HepG2 (cell line): Measurements from ENCODE around the gene NEURL2. TPM values are rescaled to one million over a fixed set of nuclear protein-coding genes. Genes with fewer than 3 reads are reported as not detected.
A peak's percentile ranks its signal among the peaks of the same experiment; 100 is the strongest.

Source experiments
- BRF2 ChIP-seq: sonication (generic); formaldehyde crosslinking; IDR thresholded peaks from 2 replicates; pipeline ENCODE4 v1.8.1; 2022; ENCODE audit warnings: mild to moderate bottlenecking, missing genetic modification reagents
- CBX2 ChIP-seq, 2 experiments: fragments of 200-600 bp in 1 of 2; sonication (generic); formaldehyde crosslinking in 1 of 2; IDR thresholded peaks; 2 replicates each; pipeline versions ENCODE4 v1.7.0 to v1.8.1; 2018 to 2022; ENCODE audit warnings: low read depth in 2 of 2, low read length in 1 of 2, mild to moderate bottlenecking in 1 of 2, missing genetic modification reagents in 1 of 2
- HDAC6 ChIP-seq: fragments of 200-600 bp; sonication (generic); IDR thresholded peaks from 2 replicates; pipeline ENCODE4 v1.7.0; 2017; ENCODE audit warnings: mild to moderate bottlenecking, antibody characterized with exemption, low read length, low read depth
- HNF1B ChIP-seq: sonication (generic); formaldehyde crosslinking; IDR thresholded peaks from 2 replicates; pipeline ENCODE4 v1.5.1; 2020; ENCODE audit warnings: mild to moderate bottlenecking, moderate library complexity, missing genetic modification reagents
- HNRNPL ChIP-seq: fragments of 200-400 bp; formaldehyde crosslinking; IDR thresholded peaks from 2 replicates; pipeline ENCODE4 v1.6.1; 2017; ENCODE audit warnings: mild to moderate bottlenecking, low read depth, low read length
- KDM2A ChIP-seq: sonication (generic); formaldehyde crosslinking; IDR thresholded peaks from 2 replicates; pipeline ENCODE4 v1.4.0; 2020; ENCODE audit warnings: low read depth, missing genetic modification reagents, borderline replicate concordance
- MTERF4 ChIP-seq: sonication (generic); formaldehyde crosslinking; IDR thresholded peaks from 2 replicates; pipeline ENCODE4 v1.8.0; 2023; ENCODE audit warnings: mild to moderate bottlenecking, missing genetic modification reagents
- NFYB ChIP-seq: sonication (generic); formaldehyde crosslinking; IDR thresholded peaks from 2 replicates; pipeline ENCODE4 v1.4.0; 2020; ENCODE audit warnings: missing genetic modification reagents
- RARA ChIP-seq: IDR thresholded peaks from 2 replicates; pipeline ENCODE4 v1.6.1; 2016; ENCODE audit warnings: missing genetic modification reagents, missing compliant biosample characterization
- RFXANK ChIP-seq: IDR thresholded peaks from 2 replicates; pipeline ENCODE4 v1.6.1; 2016
- RXRA ChIP-seq: sonication (generic); formaldehyde crosslinking; IDR thresholded peaks from 2 replicates; pipeline ENCODE4 v1.5.1; 2020; ENCODE audit warnings: missing genetic modification reagents
- STAT5B ChIP-seq: sonication (generic); formaldehyde crosslinking; IDR thresholded peaks from 2 replicates; pipeline ENCODE4 v1.4.0; 2020; ENCODE audit warnings: missing genetic modification reagents
- TBL1XR1 ChIP-seq: fragments of 150-350 bp; IDR thresholded peaks from 2 replicates; pipeline ENCODE4 v1.6.1; 2014; ENCODE audit warnings: borderline replicate concordance, low read length; ENCODE audit not compliant: partially characterized antibody
- THAP9 ChIP-seq: sonication (generic); formaldehyde crosslinking; IDR thresholded peaks from 2 replicates; pipeline ENCODE4; 2020; ENCODE audit warnings: missing genetic modification reagents, mild to moderate bottlenecking, borderline replicate concordance
- ZC3H13 ChIP-seq: sonication (generic); formaldehyde crosslinking; IDR thresholded peaks from 2 replicates; pipeline ENCODE4 v1.8.1; 2023; ENCODE audit warnings: mild to moderate bottlenecking, missing genetic modification reagents, moderate library complexity
- ZNF354B ChIP-seq: sonication (generic); formaldehyde crosslinking; IDR thresholded peaks from 2 replicates; pipeline ENCODE4 v1.8.0; 2022; ENCODE audit warnings: mild to moderate bottlenecking, missing genetic modification reagents
- ZNF460 ChIP-seq: sonication (generic); formaldehyde crosslinking; IDR thresholded peaks from 2 replicates; pipeline ENCODE4 v1.5.1; 2020; ENCODE audit warnings: missing genetic modification reagents, mild to moderate bottlenecking, borderline replicate concordance
- ZNF501 ChIP-seq: sonication (generic); formaldehyde crosslinking; IDR thresholded peaks from 2 replicates; pipeline ENCODE4 v1.5.1; 2020; ENCODE audit warnings: mild to moderate bottlenecking, moderate library complexity, missing genetic modification reagents
- ZNF660 ChIP-seq: sonication (generic); formaldehyde crosslinking; IDR thresholded peaks from 2 replicates; pipeline ENCODE4 v1.5.1; 2020; ENCODE audit warnings: mild to moderate bottlenecking, low read depth, missing genetic modification reagents, borderline replicate concordance
- polyA plus RNA-seq, 8 experiments: library from polyadenylated mRNA; depleted of rRNA in 3 of 8; stranded (reverse) in 7 of 8; unstranded in 1 of 8; fragments of >200 nt; fragmentation: Illumina TruSeq in 4 of 8; extraction: Trizol in 4 of 8; gene quantifications; 2 replicates each; pipeline versions ENCODE4 v1.2.1 to v1.2.3, GENCODE V29; 2011 to 2016; ENCODE audit warnings: low read depth in 4 of 8, missing spikeins in 1 of 8, mixed read lengths in 1 of 8; ENCODE audit not compliant: insufficient read depth in 1 of 8
- total RNA-seq, 5 experiments: library from RNA; depleted of rRNA; stranded (reverse); fragments of >200 nt; fragmentation: Illumina TruSeq; extraction: Trizol; gene quantifications; 2 replicates each; pipeline ENCODE4 v1.2.3, GENCODE V29; 2016; ENCODE audit warnings: low read depth in 1 of 5
- TF ChIP-seq, protein P1 (sequence below): sonication (generic); formaldehyde crosslinking; IDR thresholded peaks from 2 replicates; pipeline ENCODE4 v1.8.1; 2023; ENCODE audit warnings: mild to moderate bottlenecking, moderate library complexity, missing genetic modification reagents
- TF ChIP-seq, protein P2 (sequence below): sonication (generic); formaldehyde crosslinking; IDR thresholded peaks from 2 replicates; pipeline ENCODE4 v1.5.0; 2020; ENCODE audit warnings: missing genetic modification reagents

NEURL2 gene
- total and polyA plus RNA-seq, 2 of the 13 experiments (the other 11 are each of a cell fraction or from before 2014, with no cell fraction given) = 7.2 to 9.7 TPM

DNA sequence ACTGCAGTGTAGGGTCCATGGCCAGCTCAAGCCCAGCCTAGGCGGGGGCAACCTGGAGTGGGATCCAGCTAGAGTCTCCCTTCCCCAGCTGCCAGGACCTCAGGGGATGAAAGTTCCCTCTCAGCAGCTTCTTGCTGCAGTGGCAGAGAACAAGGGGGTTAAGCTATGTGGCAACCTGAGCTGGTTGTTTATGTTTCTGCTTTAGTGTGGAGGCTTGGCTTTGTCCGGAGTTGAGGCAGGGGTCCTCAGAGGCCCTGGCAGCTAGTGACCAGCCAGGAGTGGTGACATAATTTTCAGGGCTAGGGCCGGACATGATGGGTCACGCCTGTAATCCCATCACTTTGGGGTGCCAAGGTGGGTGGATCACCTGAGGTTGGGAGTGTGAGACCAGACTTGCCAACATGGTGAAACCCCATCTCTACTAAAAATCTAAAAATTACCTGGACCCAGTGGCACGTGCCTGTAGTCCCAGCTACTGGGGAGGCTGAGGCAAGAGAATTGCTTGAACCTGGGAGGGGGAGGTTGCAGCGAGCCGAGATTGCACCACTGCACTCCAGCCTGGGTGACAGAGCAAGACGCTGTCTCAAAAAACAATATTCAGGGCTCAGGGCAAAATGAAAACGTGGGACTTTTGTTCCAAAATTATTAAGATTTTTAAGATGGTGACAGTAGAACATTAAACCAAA, 35.0 kb upstream of the NEURL2 start (continued):
- TF ChIP-seq TBL1XR1 (no peak), ZNF354B (no peak), RARA (peak; percentile 36; the same call in 1 of the 2 replicates), HNF1B (CRISPR knock-in tag) (peak; percentile 76; the same call in 1 of the 2 replicates), ZNF660 (CRISPR knock-in tag) (no peak), BRF2 (CRISPR knock-in tag) (no peak), HDAC6 (no peak), RXRA (CRISPR knock-in tag) (peak; percentile 36; the same call in 1 of the 2 replicates), MTERF4 (CRISPR knock-in tag) (no peak), ZC3H13 (CRISPR knock-in tag) (no peak), CBX2 (IDR thresholded peaks at IDR 0.05; ENCODE audit: low read depth, low read length) (no peak), CBX2 (CRISPR knock-in tag; IDR thresholded peaks at IDR 0.05; ENCODE audit: low read depth) (no peak), HNRNPL (no peak), ZNF501 (no peak), NFYB (CRISPR knock-in tag) (no peak), RFXANK (CRISPR knock-in tag) (no peak), STAT5B (CRISPR knock-in tag) (no peak), KDM2A (CRISPR knock-in tag) (no peak), THAP9 (CRISPR knock-in tag) (no peak), ZNF460 (CRISPR knock-in tag) (no peak)
- TF ChIP-seq, protein P1, sequence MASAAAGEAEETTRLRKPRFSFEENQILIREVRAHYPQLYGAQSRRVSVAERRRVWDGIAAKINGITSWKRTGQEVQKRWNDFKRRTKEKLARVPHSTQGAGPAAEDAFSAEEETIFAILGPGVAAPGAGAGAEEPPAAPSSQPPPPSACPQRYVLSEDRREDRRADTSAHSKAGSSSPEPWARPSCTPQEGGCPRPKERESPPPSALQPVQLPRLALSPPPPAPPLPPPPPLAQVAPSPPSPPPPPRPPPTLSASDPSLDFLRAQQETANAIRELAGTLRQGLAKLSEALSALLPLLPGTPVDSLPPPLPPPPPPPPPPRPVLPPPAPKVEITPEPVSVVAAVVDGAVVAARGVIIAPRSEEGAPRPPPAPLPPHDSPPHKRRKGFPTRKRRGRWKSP (CRISPR knock-in tag) = 0 out of 2 replicates have a peak, but pooled peaks have one; percentile 35
- TF ChIP-seq, protein P2, sequence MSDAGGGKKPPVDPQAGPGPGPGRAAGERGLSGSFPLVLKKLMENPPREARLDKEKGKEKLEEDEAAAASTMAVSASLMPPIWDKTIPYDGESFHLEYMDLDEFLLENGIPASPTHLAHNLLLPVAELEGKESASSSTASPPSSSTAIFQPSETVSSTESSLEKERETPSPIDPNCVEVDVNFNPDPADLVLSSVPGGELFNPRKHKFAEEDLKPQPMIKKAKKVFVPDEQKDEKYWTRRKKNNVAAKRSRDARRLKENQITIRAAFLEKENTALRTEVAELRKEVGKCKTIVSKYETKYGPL (CRISPR knock-in tag) = no peak
